Activated CD8-positive, alpha-beta memory T cell treated with anti-CD3 and anti-CD28 coated beads, Interleukin-2, amount 10 ng/mL, durations not matched to agents 7 days and 5 days (primary cell): ENCODE measurements around the gene PCED1A. TPM values are rescaled to one million over a fixed set of nuclear protein-coding genes. Genes with fewer than 3 reads are reported as not detected.

Experiments used
- ATAC-seq: fragments of 150-1000 bp; cut with Tn5 transposase; one replicate; pipeline ENCODE4 v1.10.0; 2021; ENCODE audit warnings: moderate library complexity
- CTCF ChIA-PET: fragments of 350-600 bp; sonication (Branson Sonifier 250); formaldehyde crosslinking; loops from one replicate; lab custom pipeline; 2021; ENCODE audit warnings: antibody characterized with exemption; lab: Charles Lee
- DNase-seq: peaks from one replicate; pipeline ENCODE4 v3.0.0-alpha.2; 2020
- H3K27ac Mint-ChIP-seq: one replicate; pipeline ENCODE4 v1.8.0; 2021; ENCODE audit warnings: mild to moderate bottlenecking, mixed read lengths
- H3K27me3 Mint-ChIP-seq: one replicate; pipeline ENCODE4 v1.8.0; 2021; ENCODE audit warnings: mixed read lengths
- H3K36me3 Mint-ChIP-seq: one replicate; pipeline ENCODE4 v1.8.0; 2021; ENCODE audit warnings: mild to moderate bottlenecking, mixed read lengths
- H3K4me1 Mint-ChIP-seq: one replicate; pipeline ENCODE4 v1.8.0; 2021; ENCODE audit warnings: mixed read lengths
- H3K4me3 Mint-ChIP-seq: one replicate; pipeline ENCODE4 v1.8.0; 2021; ENCODE audit warnings: mild to moderate bottlenecking, moderate library complexity, mixed read lengths
- H3K9me3 Mint-ChIP-seq: one replicate; pipeline ENCODE4 v1.8.0; 2022; ENCODE audit warnings: low read depth, mixed read lengths
- total RNA-seq, 2 experiments: library from RNA; stranded (reverse); gene quantifications; one replicate each; pipeline ENCODE4 v1.2.3, GENCODE V29; 2021

The PCED1A gene
- total RNA-seq = 10 to 100 TPM; 21.9 to 30.6 TPM

- DNase-seq (peak; percentile 92), ATAC-seq (peak; percentile 98)
- peaks cover 9% of the 10 kb centered on the region for H3K36me3 Mint-ChIP-seq
- peak within 1 kb of the TSS; percentile 84 for H3K27ac Mint-ChIP-seq
- H3K27me3 Mint-ChIP-seq = no peaks in the 10 kb centered on the region
- peaks cover 23% of the 10 kb centered on the region for H3K4me1 Mint-ChIP-seq
- no peaks in the 10 kb centered on the region for H3K9me3 Mint-ChIP-seq
- CTCF ChIA-PET = interaction anchor here (0.6 to 2.8 kb wide), 8 partner anchors 11 to 152 kb away, joined by 3 to 12 read pairs (median 4); no protein-coding TSS in a partner anchor
- peak within 1 kb of the TSS; percentile 82 for H3K4me3 Mint-ChIP-seq
Measured at GRCh38 chr20:2840138-2840966, at the start of gene PCED1A, which contains the start of gene VPS16. Gene PCED1A, minus strand, starts transcription at chr20:2840655. Its CDS starts 743 bp downstream, at chr20:2839912. Gene VPS16, plus strand, starts transcription at chr20:2840745. Its CDS starts 30 bp downstream, at chr20:2840775.

GRCh38 chr20:2889797-2890196 is 49.3 kb upstream of the PCED1A start:
- ATAC-seq (no peak), DNase-seq (no peak)
- Mint-ChIP-seq H3K4me3 (no peak overlapping the region), H3K27me3 (no peaks in the 10 kb centered on the region), H3K27ac (no peak overlapping the region), H3K4me1 (peaks cover 38% of the 10 kb centered on the region), H3K36me3 (peaks cover 39% of the 10 kb centered on the region), H3K9me3 (peaks cover 3% of the 10 kb centered on the region)
- CTCF ChIA-PET = interaction anchor here (0.7 kb wide), 1 partner anchor 36 kb away, joined by 3 read pairs; no protein-coding TSS in a partner anchor

GRCh38 chr20:2889209-2889608 is 48.8 kb upstream of the PCED1A start:
- H3K27ac Mint-ChIP-seq = no peak overlapping the region
- CTCF ChIA-PET = no interaction called here
- ATAC-seq (no peak), DNase-seq (no peak)
- H3K27me3 Mint-ChIP-seq = no peaks in the 10 kb centered on the region
- H3K36me3 Mint-ChIP-seq = peaks cover 38% of the 10 kb centered on the region
- H3K9me3 Mint-ChIP-seq = peaks cover 1% of the 10 kb centered on the region
- H3K4me1 Mint-ChIP-seq = peaks cover 42% of the 10 kb centered on the region
- H3K4me3 Mint-ChIP-seq = no peak overlapping the region

- Mint-ChIP-seq H3K36me3 (peaks cover 37% of the 10 kb centered on the region), H3K27me3 (no peaks in the 10 kb centered on the region), H3K9me3 (no peaks in the 10 kb centered on the region), H3K4me3 (no peak overlapping the region), H3K4me1 (peaks cover 48% of the 10 kb centered on the region), H3K27ac (no peak overlapping the region)
- CTCF ChIA-PET = no interaction called here
- no peak for ATAC-seq
- DNase-seq = no peak
Measured at GRCh38 chr20:2888224-2888955, 47.9 kb upstream of the PCED1A start.

- Mint-ChIP-seq H3K27me3 (no peaks in the 10 kb centered on the region), H3K4me1 (peaks cover 48% of the 10 kb centered on the region), H3K36me3 (peaks cover 33% of the 10 kb centered on the region), H3K4me3 (no peak overlapping the region), H3K9me3 (no peaks in the 10 kb centered on the region), H3K27ac (no peak overlapping the region)
- CTCF ChIA-PET = no interaction called here
- ATAC-seq (no peak), DNase-seq (no peak)
Measured at GRCh38 chr20:2887715-2888114, 47.3 kb upstream of the PCED1A start.

- Mint-ChIP-seq H3K27ac (no peak overlapping the region), H3K4me3 (no peak overlapping the region), H3K9me3 (no peaks in the 10 kb centered on the region), H3K27me3 (no peaks in the 10 kb centered on the region), H3K4me1 (peaks cover 33% of the 10 kb centered on the region), H3K36me3 (peaks cover 21% of the 10 kb centered on the region)
- CTCF ChIA-PET = interaction anchor here (0.9 kb wide), 1 partner anchor 19 kb away, joined by 3 read pairs; no protein-coding TSS in a partner anchor
- no peak for ATAC-seq
- no peak for DNase-seq
Measured at GRCh38 chr20:2883726-2884637, 43.5 kb upstream of the PCED1A start.

- H3K27ac Mint-ChIP-seq = no peak overlapping the region
- ATAC-seq = no peak
- CTCF ChIA-PET = no interaction called here
Measured at GRCh38 chr20:2880650-2881049, 40.2 kb upstream of the PCED1A start.

GRCh38 chr20:2879146-2879545 is 38.7 kb upstream of the PCED1A start:
- ATAC-seq (no peak), DNase-seq (no peak)
- H3K27ac Mint-ChIP-seq = no peak overlapping the region
- H3K36me3 Mint-ChIP-seq = peaks cover 32% of the 10 kb centered on the region
- CTCF ChIA-PET = interaction anchor here (1.3 kb wide), 1 partner anchor 192 kb away, joined by 3 read pairs; no protein-coding TSS in a partner anchor
- no peak overlapping the region for H3K4me3 Mint-ChIP-seq
- peaks cover 34% of the 10 kb centered on the region for H3K4me1 Mint-ChIP-seq
- H3K9me3 Mint-ChIP-seq = no peaks in the 10 kb centered on the region
- no peaks in the 10 kb centered on the region for H3K27me3 Mint-ChIP-seq

More at GRCh38 chr20:2880650-2881049, 40.2 kb upstream of the PCED1A start:
- no peaks in the 10 kb centered on the region for H3K9me3 Mint-ChIP-seq
- H3K4me1 Mint-ChIP-seq = peaks cover 35% of the 10 kb centered on the region
- H3K36me3 Mint-ChIP-seq = peaks cover 32% of the 10 kb centered on the region
- H3K4me3 Mint-ChIP-seq = no peak overlapping the region
- no peaks in the 10 kb centered on the region for H3K27me3 Mint-ChIP-seq
- DNase-seq = no peak

- H3K36me3 Mint-ChIP-seq = peaks cover 28% of the 10 kb centered on the region
- H3K9me3 Mint-ChIP-seq = no peaks in the 10 kb centered on the region
- no peak overlapping the region for H3K27ac Mint-ChIP-seq
- peaks cover 29% of the 10 kb centered on the region for H3K4me1 Mint-ChIP-seq
- CTCF ChIA-PET = interaction anchor here (1.3 kb wide), 1 partner anchor 191 kb away, joined by 3 read pairs; no protein-coding TSS in a partner anchor
- no peaks in the 10 kb centered on the region for H3K27me3 Mint-ChIP-seq
- H3K4me3 Mint-ChIP-seq = no peak overlapping the region
- ATAC-seq = no peak
- DNase-seq = no peak
Measured at GRCh38 chr20:2878515-2878914, 38.1 kb upstream of the PCED1A start.

GRCh38 chr20:2875690-2876203 is 35.3 kb upstream of the PCED1A start:
- DNase-seq (no peak), ATAC-seq (no peak)
- H3K27ac Mint-ChIP-seq = no peak overlapping the region
- H3K4me1 Mint-ChIP-seq = peaks cover 43% of the 10 kb centered on the region
- no peaks in the 10 kb centered on the region for H3K9me3 Mint-ChIP-seq
- no peak overlapping the region for H3K4me3 Mint-ChIP-seq
- no peaks in the 10 kb centered on the region for H3K27me3 Mint-ChIP-seq
- CTCF ChIA-PET = interaction anchor here (0.6 to 0.9 kb wide), 2 partner anchors 178 to 1439 kb away, joined by 3 to 4 read pairs; no protein-coding TSS in a partner anchor
- peaks cover 21% of the 10 kb centered on the region for H3K36me3 Mint-ChIP-seq

- peaks cover 20% of the 10 kb centered on the region for H3K36me3 Mint-ChIP-seq
- no peaks in the 10 kb centered on the region for H3K9me3 Mint-ChIP-seq
- DNase-seq (peak; percentile 47), ATAC-seq (no peak)
- CTCF ChIA-PET = interaction anchor here (1.6 kb wide), 1 partner anchor 10 kb away, joined by 4 read pairs; no protein-coding TSS in a partner anchor
- peaks cover 49% of the 10 kb centered on the region for H3K4me1 Mint-ChIP-seq
- peak overlapping the region; percentile 89 for H3K27ac Mint-ChIP-seq
- H3K4me3 Mint-ChIP-seq = peak overlapping the region; percentile 90
- no peaks in the 10 kb centered on the region for H3K27me3 Mint-ChIP-seq
Measured at GRCh38 chr20:2874456-2874855, 34.0 kb upstream of the PCED1A start.

- peak overlapping the region; percentile 90 for H3K4me3 Mint-ChIP-seq
- H3K27me3 Mint-ChIP-seq = no peaks in the 10 kb centered on the region
- no peak for ATAC-seq
- CTCF ChIA-PET = interaction anchor here (1.0 to 1.6 kb wide), 3 partner anchors 9 to 50 kb away, joined by 3 to 4 read pairs (median 4); no protein-coding TSS in a partner anchor
- peaks cover 48% of the 10 kb centered on the region for H3K4me1 Mint-ChIP-seq
- H3K36me3 Mint-ChIP-seq = peaks cover 20% of the 10 kb centered on the region
- peak overlapping the region; percentile 89 for H3K27ac Mint-ChIP-seq
- peak; percentile 77 for DNase-seq
- no peaks in the 10 kb centered on the region for H3K9me3 Mint-ChIP-seq
Measured at GRCh38 chr20:2873747-2874041, 33.2 kb upstream of the PCED1A start.
